GM23248 (cell line): Measurements from ENCODE around the gene RTRAF.

Experiments used
- EZH2 ChIP-seq: fragments of 200-600 bp; sonication (generic); IDR thresholded peaks from 2 replicates; pipeline ENCODE4 v1.6.1; 2018; ENCODE audit warnings: antibody characterized with exemption, mild to moderate bottlenecking; ENCODE audit not compliant: insufficient read depth, poor library complexity, severe bottlenecking
- EZH2phosphoT487 ChIP-seq: fragments of 200-600 bp; sonication (generic); IDR thresholded peaks from 2 replicates; pipeline ENCODE4 v1.6.1; 2018; ENCODE audit warnings: antibody characterized with exemption, moderate library complexity, mild to moderate bottlenecking, low read depth; ENCODE audit not compliant: insufficient read depth

DNA sequence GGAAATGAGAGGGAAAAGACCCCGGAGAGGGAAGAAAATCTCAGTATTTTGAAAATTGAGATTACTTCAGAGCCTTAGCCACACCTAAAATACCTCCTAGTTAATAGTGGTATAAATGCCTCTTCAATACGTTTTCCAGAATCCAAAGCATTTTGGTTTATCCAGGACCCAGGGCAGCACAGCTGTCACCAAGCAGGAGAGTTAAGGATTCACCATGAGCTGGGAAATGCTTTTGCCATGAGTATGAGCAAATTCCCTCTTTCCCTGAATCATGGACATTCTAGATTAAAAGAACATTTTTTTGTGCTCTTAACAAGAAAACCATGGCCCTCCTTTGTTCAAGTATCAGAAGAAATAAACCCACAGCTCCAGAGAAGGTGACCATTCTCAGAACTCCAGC lies 21.8 kb upstream of the RTRAF start:
- TF ChIP-seq EZH2 (no peak), EZH2phosphoT487 (no peak)
